Stimulated activated CD8-positive, alpha-beta memory T cell treated with anti-CD3 and anti-CD28 coated beads, Interleukin-2, amount 100 ng/mL, for 1 hour (primary cell): ENCODE results near the gene RHEX.

ENCODE experiments used
- DNase-seq, 2 donors: peaks; one replicate each; pipeline ENCODE4 v3.0.0-alpha.2; 2020; ENCODE audit warnings: low read depth in 2 of 2

The RHEX gene

GRCh38 chr1:206089341-206089740 lies 36.4 kb downstream of the RHEX start:
- no peak for DNase-seq

- DNase-seq = no peak
These were observed 41.1 kb downstream of the RHEX start for GRCh38 chr1:206094024-206094423.

GRCh38 chr1:206097381-206097780 lies 44.4 kb downstream of the RHEX start:
- DNase-seq = no peak

- DNase-seq = no peak
These were observed 45.4 kb downstream of the RHEX start for GRCh38 chr1:206098242-206098919.

GRCh38 chr1:206100226-206100815 lies 47.3 kb downstream of the RHEX start:
- DNase-seq = no peak

- DNase-seq = no peak
These were observed 48.5 kb downstream of the RHEX start for GRCh38 chr1:206101351-206102045.

GRCh38 chr1:206102292-206102936 lies 49.4 kb downstream of the RHEX start:
- no peak for DNase-seq

- DNase-seq = no peak
These were observed 51.0 kb downstream of the RHEX start for GRCh38 chr1:206103979-206104378.

GRCh38 chr1:206105464-206105995 lies 52.6 kb downstream of the RHEX start:
- DNase-seq = no peak

GRCh38 chr1:206106328-206107167 lies 53.6 kb downstream of the RHEX start:
- DNase-seq = peak; percentile 42 to 51

- DNase-seq = no peak
These were observed 54.2 kb downstream of the RHEX start for GRCh38 chr1:206107168-206107544.

GRCh38 chr1:206108635-206109034 lies 55.7 kb downstream of the RHEX start:
- DNase-seq = no peak

GRCh38 chr1:206109718-206110117 lies 56.7 kb downstream of the RHEX start:
- DNase-seq = no peak

- DNase-seq = no peak
These were observed 57.2 kb downstream of the RHEX start for GRCh38 chr1:206110161-206110560.

- no peak for DNase-seq
These were observed 57.8 kb downstream of the RHEX start for GRCh38 chr1:206110820-206111219.

- DNase-seq = no peak
These were observed 58.4 kb downstream of the RHEX start for GRCh38 chr1:206111271-206111927.

GRCh38 chr1:206112600-206113301 lies 59.8 kb downstream of the RHEX start:
- DNase-seq = no peak

GRCh38 chr1:206114692-206115640 lies 62.0 kb downstream of the RHEX start:
- no peak for DNase-seq

GRCh38 chr1:206115791-206116190 lies 62.8 kb downstream of the RHEX start:
- DNase-seq = no peak
